Frontal cortex (tissue), 4 donors: ENCODE data around the gene EFHD2. TPM values are rescaled to one million over a fixed set of nuclear protein-coding genes. Genes with fewer than 3 reads are reported as not detected.
"Not testable (repeated sequence)": the region's sequence is repeated elsewhere in the genome, so short reads cannot be mapped to it uniquely, and the experiment has no call there.

Experiments used
- DNase-seq, 2 donors: peaks; one replicate each; pipeline ENCODE4 v3.0.0; 2012; ENCODE audit warnings: low spot score in 2 of 2
- FAIRE-seq: peaks from 2 replicates; lab custom pipeline; 2012; peaks lifted over from hg19 to GRCh38; lab: Jason Lieb, UNC
- total RNA-seq: library from RNA; depleted of rRNA; stranded (reverse); fragments of >200 nt; gene quantifications from one replicate; pipeline ENCODE4 v1.2.3, GENCODE V29; 2014
- donor health status: control.
- donor health status: control.
- donor health status: control.

The EFHD2 gene
- total RNA-seq, 1 donor from 2014 or later, result 5.3 TPM

DNA sequence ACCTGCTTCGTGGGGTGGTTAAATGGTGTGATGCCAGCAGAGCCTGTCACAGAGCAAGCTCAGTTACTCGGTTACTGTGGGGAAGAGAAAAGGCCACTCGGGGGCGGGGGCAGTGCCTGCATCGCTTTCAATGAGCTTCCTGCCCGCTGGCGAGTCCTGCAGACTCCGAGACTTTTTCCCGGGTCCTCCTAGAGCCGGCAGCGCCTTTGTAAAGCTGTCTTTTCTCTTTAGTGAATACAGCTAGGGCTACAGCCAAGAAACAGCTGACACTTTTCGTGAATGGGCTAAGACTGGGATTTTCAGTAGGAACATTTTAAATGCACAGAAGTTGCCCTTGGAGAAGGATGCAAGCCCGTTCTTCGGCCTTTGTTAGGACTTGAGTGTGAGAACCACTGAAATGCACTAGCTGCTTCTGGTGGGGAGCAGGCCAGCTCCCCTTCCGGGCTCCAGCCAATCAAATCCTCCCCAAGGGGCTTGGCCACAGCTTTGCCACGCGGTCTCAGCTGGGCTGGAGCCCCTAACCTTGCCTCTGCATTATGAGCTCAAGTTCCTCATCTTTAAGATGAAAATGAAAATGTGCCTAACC is 23.4 kb upstream of the EFHD2 start:
- FAIRE-seq (no peak), DNase-seq (peak; percentile 33 to 57)

DNA sequence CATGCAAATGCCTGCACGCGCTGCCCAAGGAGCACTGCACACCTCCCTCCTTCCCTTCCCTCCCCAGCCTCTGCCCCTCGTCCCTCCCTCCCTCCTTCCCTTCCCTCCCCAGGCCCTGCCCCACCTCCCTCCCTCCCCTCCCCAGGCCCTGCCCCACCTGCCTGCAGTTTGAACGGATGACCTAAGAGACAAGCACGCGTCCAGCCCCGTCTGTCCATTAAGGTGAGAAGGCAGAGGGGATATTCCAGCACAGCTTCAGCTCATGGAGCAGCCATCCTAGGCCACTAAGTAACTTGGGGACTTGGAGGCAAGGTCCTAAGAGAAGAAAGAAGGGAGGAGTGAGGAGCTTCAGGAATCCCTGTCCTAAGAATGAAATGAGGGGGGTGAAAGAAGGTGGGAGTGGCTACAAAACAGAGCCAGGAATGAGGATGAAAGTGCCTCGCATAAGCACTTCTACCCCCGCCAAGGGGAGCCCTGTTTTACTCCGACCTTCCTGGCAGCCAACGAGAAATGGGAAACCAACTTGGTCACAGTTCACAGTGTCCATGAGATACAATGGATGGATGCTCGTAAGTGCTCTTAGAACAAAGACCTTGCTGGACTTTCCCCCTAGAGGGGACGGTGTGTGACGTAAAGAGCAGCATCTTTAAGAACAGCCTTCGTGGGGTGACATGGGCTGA is 21.3 kb upstream of the EFHD2 start:
- no peak for DNase-seq
- FAIRE-seq, result no peak

DNA sequence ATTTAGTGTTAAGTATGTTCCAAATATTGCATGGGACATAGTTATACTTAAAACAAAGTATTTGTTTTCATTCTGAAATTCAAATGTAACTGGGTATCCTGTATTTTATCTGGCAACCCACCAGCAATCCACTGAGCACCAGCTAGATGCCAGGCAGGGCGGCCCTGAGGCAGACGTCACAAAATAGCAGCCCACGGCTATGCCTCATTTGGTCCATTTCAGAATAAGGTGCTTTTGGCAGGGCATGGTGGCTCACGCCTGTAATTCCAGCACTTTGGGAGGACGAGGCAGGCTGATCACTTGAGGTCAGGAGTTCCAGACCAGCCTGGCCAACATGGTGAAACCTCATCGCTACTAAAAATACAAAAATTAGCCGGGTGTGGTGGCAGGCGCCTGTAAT is 19.9 kb upstream of the EFHD2 start:
- DNase-seq, FAIRE-seq: not testable (repeated sequence)

DNA sequence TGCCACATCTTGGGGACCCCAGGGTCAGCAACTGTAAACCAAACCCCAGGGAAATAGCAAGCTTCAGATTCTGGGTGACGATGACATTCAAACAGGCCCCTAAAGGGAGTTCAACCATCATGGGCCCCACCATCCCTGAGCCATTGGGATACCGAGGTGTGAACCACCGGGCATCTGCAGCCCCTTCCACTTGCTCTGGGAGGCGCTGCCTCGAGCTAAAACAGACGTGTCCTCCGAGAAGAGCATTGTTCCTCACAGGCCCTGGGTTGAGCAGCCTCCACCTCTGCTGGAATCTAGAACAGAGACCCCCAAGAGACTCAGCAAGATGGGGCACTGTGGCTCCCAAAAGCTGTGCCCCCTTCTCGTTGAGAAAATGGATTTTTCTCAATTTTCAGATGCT is 19.0 kb upstream of the EFHD2 start:
- FAIRE-seq (no peak), DNase-seq (no peak)

DNA sequence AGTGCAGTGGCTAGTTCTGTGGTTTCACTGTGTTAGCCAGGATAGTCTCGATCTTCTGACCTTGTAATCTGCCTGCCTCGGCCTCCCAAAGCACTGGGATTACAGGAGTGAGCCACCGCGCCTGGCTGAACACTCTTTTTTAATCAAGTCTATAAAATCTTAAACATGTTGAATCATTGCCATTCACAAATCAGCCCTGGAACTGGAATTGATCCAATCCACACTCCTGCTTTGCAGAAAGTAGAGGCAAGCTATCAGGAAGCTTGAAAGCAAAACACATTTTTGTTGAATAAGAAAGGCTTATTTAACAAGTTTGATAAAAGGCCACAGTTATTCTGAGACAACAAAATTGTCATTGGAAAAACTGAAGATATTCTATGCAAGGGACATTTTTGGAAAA is 18.3 kb upstream of the EFHD2 start:
- DNase-seq (no peak), FAIRE-seq (no peak)

DNA sequence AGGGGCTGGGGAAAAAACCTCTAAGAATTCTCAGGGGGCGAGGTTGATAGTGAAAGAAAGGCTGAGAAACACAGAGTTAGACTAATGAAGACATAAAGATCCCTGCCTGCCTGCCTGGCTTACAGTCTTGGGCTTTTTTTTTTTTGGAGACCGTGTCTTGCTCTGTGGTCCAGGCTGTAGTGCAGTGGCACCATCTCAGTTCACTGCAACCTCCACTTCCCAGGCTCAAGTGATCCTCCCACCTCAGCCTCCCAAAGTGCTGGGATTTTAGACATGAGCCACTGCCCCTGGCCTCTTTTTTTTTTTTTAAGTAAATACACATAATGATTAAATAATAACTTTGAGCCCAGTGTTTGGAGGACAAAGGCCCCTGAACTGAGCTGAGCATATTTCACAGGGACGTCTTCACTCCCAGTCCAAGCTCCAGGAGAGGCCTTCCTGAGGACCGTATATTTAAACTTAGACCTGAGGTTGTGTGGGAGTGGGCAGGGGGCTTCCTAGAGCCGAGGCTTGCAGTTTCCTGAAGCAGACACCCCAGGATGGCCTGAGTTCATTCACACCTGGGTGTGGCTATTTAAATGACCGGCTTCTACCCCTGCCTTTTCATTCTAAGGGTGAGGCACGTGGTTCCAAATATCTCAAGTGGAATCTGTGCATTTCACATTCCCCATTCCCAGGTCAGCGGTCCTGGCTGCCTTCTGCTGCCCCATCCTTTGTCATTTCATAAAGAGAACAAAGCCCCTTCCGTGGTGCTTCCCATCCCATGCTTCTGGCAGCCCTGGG is 16.0 kb upstream of the EFHD2 start:
- no peak for FAIRE-seq
- DNase-seq, result no peak

DNA sequence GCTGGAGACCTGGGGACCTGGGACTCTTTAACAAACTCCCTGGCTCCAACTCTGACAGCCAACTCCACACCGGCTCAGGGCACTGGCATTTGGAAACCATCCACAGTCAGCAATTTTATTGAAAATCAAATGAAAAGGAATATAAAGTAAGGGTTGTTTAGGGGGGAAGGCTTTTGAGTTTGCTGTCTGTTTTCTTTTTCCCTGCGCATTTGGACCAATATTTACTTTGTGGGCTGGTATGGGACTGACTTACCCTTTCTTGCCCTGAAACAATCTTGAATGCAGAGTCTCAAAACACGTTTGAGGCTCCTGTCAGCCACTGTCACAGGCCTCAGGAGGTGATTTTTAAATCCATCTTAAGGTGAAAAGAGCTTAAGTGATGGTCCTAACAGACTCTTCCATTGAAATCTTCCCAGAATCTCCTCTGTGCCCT is 15.4 kb upstream of the EFHD2 start:
- FAIRE-seq, result no peak
- no peak for DNase-seq

DNA sequence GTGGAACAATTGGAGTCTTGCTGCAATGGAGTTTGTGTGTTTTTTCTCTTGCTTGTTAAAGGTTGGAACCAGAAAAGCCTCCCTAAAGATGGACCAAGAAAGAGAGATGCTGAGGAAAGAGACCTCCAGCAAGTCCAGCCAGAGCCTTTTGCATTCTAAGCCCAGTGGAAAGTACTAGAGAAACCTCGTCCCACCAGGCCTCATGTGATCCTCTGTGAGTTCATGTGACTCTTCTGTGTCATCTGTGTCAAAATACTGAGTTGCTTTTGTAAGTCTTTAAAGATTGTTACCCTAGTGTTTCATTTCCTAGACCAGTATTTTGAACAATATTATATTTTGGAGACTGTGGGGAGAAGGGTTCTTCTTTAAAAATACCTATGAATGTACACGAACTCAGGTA is 12.5 kb upstream of the EFHD2 start:
- DNase-seq (no peak), FAIRE-seq (no peak)

DNA sequence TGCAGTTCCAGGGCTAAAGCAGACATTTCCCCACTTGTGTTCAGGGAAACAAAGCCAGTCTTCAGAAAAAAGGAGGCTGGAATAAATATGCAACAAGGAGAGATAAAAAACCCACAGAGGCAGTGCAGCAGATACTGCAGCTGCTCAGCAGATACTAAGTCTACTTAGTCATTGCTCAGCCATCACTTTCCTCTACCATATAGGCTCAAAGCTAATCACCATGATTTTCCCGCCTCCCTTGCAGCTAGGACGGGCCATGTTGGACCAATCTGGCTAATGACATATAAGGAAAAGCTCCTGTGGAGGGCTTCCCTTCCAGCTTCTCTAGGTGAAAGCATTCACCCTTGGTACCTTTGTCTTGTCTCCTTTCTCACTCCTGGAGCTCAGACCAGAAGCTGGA is 10.0 kb upstream of the EFHD2 start:
- FAIRE-seq (no peak), DNase-seq (no peak)

DNA sequence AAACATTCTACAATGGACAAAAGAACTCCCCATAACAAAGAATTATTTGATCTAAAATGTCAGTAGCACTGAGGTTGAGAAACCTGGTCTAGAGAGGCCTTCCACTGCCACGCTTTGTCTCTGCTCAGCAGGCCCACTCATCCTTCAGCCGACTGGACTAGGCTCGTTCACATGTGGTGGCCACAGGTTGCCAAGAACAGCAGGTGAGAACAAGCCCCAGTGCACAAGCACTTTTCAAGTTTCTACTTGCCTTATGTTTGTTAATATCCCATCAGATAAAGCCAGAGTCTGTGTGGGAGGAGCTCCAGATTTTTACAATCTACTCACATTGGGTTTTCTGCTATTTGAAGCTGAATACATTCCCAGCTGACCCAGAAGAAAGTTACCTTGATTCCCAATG is 9.1 kb upstream of the EFHD2 start:
- DNase-seq (no peak), FAIRE-seq (no peak)

DNA sequence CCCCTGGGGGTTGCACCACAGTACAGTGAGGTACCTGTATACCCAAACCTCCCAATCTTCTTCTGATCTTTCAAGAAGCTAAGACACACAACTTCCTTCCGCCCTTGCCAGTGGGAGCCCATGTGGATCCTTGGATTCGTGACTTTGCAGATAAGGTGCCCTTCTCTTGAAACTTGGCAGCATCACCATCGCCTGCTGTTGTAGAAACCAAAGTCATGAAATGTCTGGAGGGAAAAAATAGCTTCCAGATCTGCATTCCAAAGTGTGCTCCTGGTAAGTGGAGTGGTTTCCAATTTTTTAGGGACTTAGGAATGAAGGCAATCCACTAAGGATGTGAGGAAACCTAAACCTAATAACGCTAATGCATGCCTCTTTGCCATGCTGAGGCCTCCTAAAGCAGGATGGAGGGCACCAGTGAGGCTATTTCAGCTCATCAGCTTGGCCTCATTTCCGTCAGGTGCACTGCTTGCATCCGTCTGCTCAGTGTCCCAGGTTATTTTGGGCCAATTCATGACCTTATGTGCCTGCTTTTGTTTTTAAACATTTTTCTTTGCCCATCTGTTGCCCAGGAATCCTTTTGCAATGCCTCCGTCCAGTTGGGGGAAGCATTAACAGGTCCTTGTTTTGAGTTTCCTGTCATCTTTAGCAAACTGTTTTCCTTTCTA is 8.2 kb upstream of the EFHD2 start:
- DNase-seq (no peak), FAIRE-seq (no peak)

DNA sequence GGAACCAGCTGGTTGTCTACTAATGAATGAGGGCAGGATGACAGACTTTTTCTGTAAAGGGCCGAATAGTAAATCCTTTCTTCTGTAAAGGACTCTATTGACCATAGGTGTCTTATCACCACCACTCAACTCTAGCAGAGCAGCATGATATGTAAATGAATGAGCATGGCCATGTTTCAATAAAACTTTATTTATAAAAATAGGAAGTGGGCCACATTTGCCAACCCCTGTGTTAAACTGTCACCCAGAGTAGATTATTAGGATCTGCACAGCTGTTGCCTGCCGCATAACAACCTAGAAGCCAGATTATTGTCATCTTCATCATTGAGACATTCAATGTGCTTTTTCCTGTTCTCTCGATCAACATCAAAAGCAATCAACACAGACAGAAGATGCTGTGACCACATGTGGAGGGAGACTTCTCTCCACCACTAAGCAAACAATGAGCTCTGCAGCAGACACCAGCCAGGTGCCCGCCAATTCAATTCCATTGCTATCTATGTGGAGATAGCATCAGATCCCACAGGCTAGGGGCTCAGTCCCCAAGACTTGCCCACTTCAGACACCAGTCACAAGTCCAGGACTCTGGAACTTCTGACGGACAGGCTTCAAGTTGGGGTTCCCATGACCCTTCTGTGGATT is 6.8 kb upstream of the EFHD2 start:
- FAIRE-seq (no peak), DNase-seq (no peak)

DNA sequence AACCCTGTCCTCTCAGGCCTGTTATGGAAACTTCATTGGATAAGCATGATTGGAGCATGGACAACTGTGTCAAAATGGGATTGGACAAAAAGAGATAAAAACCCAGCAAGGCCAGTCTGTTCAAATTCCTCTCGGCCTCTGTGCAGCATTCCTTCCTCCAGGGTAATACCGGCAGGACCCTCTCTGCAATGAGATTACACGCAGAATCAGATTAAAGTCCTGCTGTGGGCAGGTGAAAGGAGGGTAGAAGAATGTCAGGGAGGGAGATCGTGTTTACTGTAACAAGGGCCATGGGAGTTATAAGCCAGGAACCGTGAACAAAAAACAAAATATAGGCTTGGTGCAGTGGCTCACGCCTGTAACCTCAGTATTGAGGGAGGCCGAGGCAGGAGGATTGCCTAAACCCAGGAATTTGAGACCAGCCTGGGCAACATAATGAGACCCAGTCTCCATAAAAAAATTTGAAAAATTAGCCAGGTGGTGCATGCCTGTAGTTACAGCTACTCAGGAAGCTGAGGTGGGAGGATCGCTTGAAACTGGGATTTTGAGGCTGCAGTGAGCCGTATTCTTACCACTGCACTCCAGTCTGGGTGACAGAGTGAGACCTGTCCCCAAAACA is 5.6 kb upstream of the EFHD2 start:
- DNase-seq (no peak), FAIRE-seq (no peak)

DNA sequence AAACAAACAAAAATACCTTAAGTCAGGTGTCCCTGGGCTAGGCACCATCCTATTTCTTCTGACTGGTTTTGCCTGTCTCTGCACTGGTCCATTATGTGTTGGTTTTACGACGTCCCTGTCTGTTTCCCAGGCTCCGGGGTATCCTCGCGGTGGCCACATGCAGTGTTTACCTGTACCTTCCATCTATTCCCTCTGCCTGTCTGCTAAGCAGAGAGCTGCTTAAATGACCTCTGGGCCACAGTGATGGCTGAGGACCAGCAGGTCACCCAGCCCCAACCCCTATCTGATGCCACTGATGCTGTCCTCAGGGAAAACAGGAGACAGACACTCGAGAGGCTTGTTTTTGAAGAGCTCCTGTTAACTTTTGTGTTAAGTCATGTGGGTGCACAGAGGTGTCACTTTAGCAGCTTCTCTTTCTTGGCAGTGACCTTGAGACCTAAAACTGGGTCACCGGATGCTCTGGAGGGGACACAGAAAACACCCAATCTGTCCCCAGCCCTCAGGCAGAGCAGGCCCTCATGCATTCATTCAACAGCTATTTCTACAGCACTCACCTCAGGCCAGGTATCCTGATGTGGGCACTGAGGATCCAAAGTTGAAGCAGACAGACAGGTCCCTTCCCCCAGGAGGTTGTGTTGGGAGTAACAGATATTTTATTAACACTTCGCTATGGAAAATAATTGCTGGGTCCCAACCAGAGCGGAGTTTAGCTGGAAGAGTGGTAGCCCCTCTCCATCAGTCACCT is 4.4 kb upstream of the EFHD2 start:
- DNase-seq (no peak), FAIRE-seq (no peak)

DNA sequence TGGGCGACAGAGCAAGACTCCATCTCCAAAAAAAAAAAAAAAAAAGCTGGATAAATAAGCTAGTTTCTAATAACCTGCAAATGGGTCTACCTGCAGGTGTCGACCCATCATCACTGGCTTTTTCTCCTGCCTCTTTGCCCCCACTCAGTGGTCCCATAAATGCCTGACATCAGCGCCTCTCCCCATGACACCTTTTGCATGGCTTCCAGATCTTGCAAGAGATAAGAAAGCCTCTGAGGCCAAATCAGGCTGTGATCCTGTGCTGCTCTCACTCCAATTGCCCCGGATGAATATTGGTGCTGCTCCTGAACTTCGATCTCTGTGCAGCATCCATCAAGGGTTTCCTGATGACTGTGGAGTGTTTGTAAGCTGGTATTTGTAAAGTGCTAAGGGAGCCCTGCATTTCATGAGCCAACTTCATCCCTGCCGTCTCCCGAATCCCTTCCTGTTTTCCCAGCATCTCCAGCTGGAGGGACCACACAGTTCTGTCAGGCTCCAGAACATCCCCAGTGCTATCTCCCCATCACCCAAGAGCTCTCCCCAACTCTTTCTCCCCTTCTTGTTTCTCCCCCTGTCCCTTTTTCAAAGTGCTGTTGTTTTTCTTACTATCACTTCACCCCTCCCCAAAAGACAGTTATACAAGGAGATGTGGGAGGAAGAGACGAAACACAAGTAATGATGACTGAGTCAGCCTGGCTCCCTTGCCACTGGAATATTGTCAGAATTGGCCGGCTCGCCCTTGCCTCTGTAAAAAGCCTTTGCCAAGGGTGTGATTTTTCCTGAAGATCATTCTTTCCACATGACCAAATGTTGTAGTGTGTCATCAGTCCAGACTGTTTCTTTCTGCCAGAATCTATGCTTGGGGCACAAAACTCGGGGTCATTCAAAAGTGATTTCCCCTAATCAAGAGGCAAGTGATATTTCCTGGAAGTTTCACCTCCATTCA is 2.8 kb upstream of the EFHD2 start:
- DNase-seq (no peak), FAIRE-seq (no peak)

DNA sequence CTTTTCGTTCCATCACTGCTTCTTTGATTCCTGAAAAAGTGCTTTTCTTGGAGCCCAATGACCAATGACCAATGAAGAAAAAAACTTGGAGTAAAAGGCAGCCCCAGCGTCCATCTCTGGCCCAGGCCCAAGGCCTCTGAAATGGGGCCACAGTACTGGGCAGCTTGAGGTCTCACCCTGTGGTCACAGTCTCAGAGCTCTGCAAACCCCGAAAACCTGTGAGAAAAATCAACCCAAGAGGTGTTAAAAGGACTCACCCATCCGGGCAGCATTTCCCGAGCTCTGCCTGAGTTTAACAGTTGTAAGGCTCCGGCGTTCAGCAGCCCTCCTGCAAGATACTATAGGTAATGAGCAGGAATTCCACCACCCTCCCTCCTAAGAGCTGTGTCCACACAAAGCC is 2.1 kb upstream of the EFHD2 start:
- FAIRE-seq (no peak), DNase-seq (no peak)

DNA sequence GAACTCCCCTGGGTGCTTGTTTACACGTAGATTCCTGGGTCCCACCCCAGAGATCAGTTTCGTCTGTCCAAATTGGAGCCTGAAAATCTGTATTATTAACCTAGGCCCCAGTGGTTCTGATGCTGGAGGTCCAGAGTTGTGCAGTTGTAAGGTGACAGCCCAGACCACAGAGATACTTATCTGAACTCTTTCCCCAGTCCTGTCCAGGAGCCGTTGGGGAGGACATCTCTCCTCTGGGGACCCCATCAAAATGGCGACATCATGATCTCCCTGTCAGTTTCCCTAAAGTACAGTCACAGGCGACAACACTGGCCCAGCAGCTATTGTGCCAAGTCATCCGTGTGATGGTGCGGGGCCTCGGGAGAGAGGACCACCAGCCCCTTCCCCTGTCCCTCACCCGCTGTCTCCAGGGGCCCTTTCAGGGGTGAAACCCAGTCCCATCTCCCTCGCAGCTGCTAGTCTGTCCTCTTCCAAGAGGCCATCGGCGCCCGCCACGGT is 749 bp upstream of the EFHD2 start:
- DNase-seq (no peak), FAIRE-seq (no peak)
